Stimulated activated memory B cell treated with anti-CD40 and anti-IgM and Interleukin-4, amounts not matched to agents 10 μg/mL and 1 μg/mL and 100 μg/mL, for 72 hours (primary cell): Measurements from ENCODE around the gene PIK3C3.
"Not testable (repeated sequence)": the region's sequence is repeated elsewhere in the genome, so short reads cannot be mapped to it uniquely, and the experiment has no call there.

Source experiments
- ATAC-seq: fragments of 150-1000 bp; cut with Tn5 transposase; 2 replicates; pipeline ENCODE4 v1.10.0; 2021
- H3K27ac Mint-ChIP-seq: one replicate; pipeline ENCODE4 v1.8.0; 2022; ENCODE audit warnings: mild to moderate bottlenecking, mixed read lengths
- H3K27me3 Mint-ChIP-seq: one replicate; pipeline ENCODE4 v1.8.0; 2022; ENCODE audit warnings: mixed read lengths
- H3K36me3 Mint-ChIP-seq: one replicate; pipeline ENCODE4 v1.8.0; 2022; ENCODE audit warnings: mixed read lengths
- H3K4me1 Mint-ChIP-seq: one replicate; pipeline ENCODE4 v1.8.0; 2022; ENCODE audit warnings: mixed read lengths
- H3K4me3 Mint-ChIP-seq: one replicate; pipeline ENCODE4 v1.8.0; 2022; ENCODE audit warnings: mild to moderate bottlenecking, moderate library complexity, mixed read lengths
- H3K9me3 Mint-ChIP-seq: one replicate; pipeline ENCODE4 v1.8.0; 2022; ENCODE audit warnings: mixed read lengths

Gene PIK3C3

DNA sequence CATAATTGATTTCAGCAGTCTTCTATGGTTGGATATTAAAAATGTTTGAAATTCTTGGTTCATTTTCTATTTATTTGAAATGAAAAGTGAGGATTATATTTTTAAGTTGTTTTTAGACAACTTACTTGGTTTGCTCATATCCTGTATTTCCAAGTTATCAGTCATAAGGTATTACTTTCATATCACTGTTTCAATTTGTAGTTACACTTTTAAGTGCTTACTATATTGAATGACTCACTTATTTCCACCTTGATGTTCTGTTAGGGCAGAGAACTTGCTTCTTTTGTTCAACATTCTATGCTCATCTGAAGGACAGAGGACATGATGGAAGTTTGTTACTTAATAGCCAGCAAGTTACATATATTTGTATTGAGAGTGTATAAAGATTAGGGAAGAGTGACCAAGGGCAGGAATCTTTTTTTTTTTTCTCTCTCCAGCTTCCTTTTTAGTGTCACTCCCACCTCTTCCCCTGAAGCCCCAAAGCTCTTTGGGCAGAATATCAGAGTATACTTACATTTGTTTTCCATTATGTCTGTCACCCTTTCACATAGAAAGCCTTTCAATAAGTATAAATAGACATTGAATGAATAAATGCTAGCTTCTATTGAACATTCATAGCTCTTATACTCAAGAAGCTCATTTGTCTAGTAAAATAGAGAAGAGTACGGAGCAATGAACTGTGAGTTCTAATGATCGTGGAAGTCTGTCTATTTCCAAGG, 28.1 kb downstream of the PIK3C3 start:
- H3K4me3 Mint-ChIP-seq, result no peak overlapping the region
- H3K27ac Mint-ChIP-seq, result peak overlapping the region; percentile 27
- peaks cover 6% of the 10 kb centered on the region for H3K36me3 Mint-ChIP-seq
- peak; percentile 53 for ATAC-seq
- H3K4me1 Mint-ChIP-seq, result no peaks in the 10 kb centered on the region
- H3K27me3 Mint-ChIP-seq, result no peaks in the 10 kb centered on the region
- H3K9me3 Mint-ChIP-seq, result no peaks in the 10 kb centered on the region

DNA sequence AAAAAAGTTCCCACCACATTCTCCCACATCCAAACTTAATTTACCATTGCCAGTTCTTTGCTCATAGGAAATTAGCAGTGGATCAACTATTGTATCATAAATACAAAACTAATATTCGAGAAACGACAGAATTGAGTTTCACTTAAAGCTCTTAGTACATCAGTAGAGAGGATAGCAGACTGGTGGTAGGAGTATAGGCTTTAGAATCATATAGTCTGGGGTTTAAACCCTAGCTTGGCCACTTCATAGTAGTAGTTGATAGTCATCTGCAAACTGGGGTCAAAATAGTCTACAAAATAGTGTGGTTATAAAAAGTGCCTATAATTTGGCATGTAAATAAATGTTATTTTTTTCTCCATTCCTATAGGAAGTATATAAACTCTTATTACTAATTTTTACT, 30.9 kb downstream of the PIK3C3 start:
- Mint-ChIP-seq H3K4me1 (no peaks in the 10 kb centered on the region), H3K27ac (no peak overlapping the region), H3K36me3 (peaks cover 11% of the 10 kb centered on the region), H3K27me3 (no peaks in the 10 kb centered on the region), H3K9me3 (no peaks in the 10 kb centered on the region), H3K4me3 (no peak overlapping the region)
- ATAC-seq, result no peak

DNA sequence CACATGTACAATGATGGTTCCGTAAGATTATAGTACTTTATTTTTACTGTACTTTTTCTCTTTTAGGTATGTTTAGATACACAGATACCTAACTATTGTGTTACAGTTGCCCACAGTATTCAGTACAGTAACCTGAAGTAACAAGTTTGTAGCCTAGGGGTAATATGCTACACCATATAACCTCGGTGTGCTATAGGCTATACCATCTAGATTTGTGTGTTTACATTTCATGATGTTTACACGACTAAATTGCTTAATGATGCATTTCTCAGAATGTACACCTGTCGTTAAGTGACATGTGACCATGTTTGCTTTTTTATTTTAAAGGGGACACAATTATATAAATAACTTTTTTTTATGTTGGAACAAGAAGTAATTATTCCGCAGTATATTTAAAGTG, 34.5 kb downstream of the PIK3C3 start:
- ATAC-seq, result no peak
- Mint-ChIP-seq H3K9me3 (no peaks in the 10 kb centered on the region), H3K4me1 (no peaks in the 10 kb centered on the region), H3K27ac (no peak overlapping the region), H3K27me3 (no peaks in the 10 kb centered on the region), H3K4me3 (no peak overlapping the region), H3K36me3 (peaks cover 24% of the 10 kb centered on the region)

DNA sequence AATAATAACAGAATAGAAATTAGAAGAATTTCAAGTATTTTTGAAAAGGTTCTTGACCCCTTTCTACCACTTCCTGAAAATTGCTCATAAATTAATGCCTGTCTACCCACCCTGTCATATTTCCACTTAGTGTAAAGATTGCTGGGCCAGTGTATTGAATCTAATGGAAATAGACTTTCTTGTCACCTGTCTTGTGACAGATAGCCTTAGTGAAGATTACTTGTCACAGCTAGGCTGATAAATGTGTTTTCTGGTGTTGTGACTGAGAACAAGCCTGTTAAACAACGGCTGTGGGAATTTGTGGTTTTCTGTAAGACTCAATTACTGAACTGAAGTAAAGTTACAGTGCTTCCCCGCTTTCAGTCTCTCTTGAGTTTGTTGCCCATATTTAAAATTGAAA, 37.0 kb downstream of the PIK3C3 start:
- H3K9me3 Mint-ChIP-seq, result no peaks in the 10 kb centered on the region
- no peaks in the 10 kb centered on the region for H3K27me3 Mint-ChIP-seq
- H3K4me1 Mint-ChIP-seq, result no peaks in the 10 kb centered on the region
- H3K27ac Mint-ChIP-seq, result no peak overlapping the region
- ATAC-seq, result no peak
- no peak overlapping the region for H3K4me3 Mint-ChIP-seq
- peaks cover 34% of the 10 kb centered on the region for H3K36me3 Mint-ChIP-seq

DNA sequence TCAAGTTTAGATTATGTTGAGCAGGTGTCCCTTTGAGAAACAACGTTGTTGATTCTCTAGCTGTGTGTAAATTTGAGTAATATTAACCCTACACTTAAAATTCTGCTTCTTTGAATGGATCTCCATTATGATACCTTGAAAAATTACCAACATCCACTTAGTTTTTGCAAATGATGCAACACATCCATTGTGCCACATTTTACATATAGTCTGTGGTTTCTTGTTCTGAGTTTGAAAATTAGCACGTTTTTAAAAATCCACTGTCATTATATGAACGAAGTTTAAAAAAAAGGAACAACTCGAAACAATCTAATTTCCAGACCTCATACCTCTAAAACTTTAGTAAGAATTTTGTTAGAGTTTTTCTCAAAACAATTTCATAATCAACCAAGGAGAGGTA, 37.7 kb downstream of the PIK3C3 start:
- Mint-ChIP-seq H3K27ac (no peak overlapping the region), H3K36me3 (peaks cover 40% of the 10 kb centered on the region), H3K9me3 (no peaks in the 10 kb centered on the region), H3K4me1 (no peaks in the 10 kb centered on the region), H3K27me3 (no peaks in the 10 kb centered on the region), H3K4me3 (no peak overlapping the region)
- no peak for ATAC-seq

DNA sequence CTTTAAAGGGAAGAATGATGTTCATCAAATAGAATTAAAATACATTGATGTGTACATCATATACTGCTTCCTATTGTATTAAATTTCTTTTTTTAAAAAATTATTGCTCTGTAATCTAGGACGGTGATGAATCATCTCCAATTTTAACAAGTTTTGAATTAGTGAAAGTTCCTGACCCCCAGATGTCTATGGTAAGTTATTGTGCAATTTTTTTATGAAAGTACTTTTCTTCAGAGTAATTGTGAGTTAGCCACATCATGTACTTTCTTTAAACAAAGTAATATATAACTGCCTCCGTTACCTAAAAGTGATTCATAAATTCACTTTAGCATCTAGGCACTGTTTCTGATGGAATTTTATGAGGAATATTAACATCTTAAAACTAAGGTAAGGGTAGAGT, 38.1 kb downstream of the PIK3C3 start:
- Mint-ChIP-seq H3K36me3 (peaks cover 45% of the 10 kb centered on the region), H3K27ac (no peak overlapping the region), H3K4me3 (no peak overlapping the region), H3K9me3 (no peaks in the 10 kb centered on the region), H3K27me3 (no peaks in the 10 kb centered on the region), H3K4me1 (no peaks in the 10 kb centered on the region)
- ATAC-seq, result no peak

DNA sequence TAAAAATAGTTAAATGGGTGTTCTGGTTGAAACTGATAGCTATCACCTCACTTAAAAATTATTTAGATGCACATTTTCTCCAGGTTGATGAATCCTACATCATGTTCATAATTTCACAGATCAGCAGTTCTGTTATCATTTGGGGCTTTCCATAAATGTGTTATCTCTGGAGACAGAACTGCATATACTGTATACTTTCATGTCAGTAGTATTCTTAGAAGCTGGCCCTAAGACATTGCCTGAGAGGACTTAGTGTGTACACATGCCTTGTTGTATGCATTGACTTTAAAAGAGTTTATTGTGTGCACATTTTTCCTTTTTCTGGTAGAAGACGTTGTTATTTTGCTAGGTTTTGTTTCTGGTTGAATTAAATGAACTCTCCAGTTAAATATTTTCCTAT, 41.0 kb downstream of the PIK3C3 start:
- Mint-ChIP-seq H3K4me3 (no peak overlapping the region), H3K27me3 (no peaks in the 10 kb centered on the region), H3K27ac (no peak overlapping the region), H3K36me3 (peaks cover 62% of the 10 kb centered on the region), H3K4me1 (no peaks in the 10 kb centered on the region), H3K9me3 (no peaks in the 10 kb centered on the region)
- ATAC-seq, result no peak

DNA sequence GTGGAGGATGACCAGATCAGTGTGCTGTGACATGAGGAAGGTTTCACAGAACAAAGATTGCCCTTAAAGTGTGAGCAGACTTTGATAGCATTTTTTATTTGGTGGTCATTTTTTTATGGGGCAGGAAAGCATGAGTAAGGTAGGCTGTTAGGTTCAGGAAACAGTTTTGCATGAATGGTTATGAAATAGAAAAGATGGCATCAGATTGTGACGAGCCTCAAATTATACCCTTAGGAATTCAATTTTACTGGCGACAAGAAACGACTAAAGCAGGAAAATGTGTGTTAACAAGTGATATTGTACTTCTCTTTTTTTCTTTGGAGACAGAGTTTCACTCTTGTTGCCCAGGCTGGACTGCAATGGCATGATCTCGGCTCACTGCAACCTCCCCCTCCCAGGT, 44.7 kb downstream of the PIK3C3 start:
- H3K9me3 Mint-ChIP-seq, result no peaks in the 10 kb centered on the region
- no peak for ATAC-seq
- H3K27me3 Mint-ChIP-seq, result no peaks in the 10 kb centered on the region
- H3K36me3 Mint-ChIP-seq, result peaks cover 85% of the 10 kb centered on the region
- no peak overlapping the region for H3K4me3 Mint-ChIP-seq
- H3K27ac Mint-ChIP-seq, result no peak overlapping the region
- H3K4me1 Mint-ChIP-seq, result no peaks in the 10 kb centered on the region

DNA sequence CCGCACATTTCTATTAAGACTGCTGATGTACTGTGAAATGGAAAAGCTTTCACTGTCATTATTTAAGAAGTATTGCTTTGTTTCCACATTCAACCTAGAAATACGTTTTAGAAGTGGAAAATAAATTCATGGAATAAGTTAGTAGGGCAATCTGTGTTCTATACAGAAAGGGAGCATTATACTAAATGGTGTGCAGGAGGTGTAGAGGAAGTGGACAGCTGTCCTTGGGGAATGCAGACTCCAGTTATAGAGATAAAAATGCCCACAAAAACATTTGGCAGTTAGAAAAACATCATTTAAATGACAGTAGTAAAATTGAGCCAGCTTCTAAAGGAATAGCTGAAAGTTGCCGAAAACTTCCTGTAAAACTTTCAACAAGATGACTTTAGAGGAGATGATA, 46.8 kb downstream of the PIK3C3 start:
- Mint-ChIP-seq H3K9me3 (no peaks in the 10 kb centered on the region), H3K36me3 (peaks cover 84% of the 10 kb centered on the region), H3K27me3 (no peaks in the 10 kb centered on the region), H3K4me1 (no peaks in the 10 kb centered on the region), H3K27ac (no peak overlapping the region), H3K4me3 (no peak overlapping the region)
- ATAC-seq, result no peak

DNA sequence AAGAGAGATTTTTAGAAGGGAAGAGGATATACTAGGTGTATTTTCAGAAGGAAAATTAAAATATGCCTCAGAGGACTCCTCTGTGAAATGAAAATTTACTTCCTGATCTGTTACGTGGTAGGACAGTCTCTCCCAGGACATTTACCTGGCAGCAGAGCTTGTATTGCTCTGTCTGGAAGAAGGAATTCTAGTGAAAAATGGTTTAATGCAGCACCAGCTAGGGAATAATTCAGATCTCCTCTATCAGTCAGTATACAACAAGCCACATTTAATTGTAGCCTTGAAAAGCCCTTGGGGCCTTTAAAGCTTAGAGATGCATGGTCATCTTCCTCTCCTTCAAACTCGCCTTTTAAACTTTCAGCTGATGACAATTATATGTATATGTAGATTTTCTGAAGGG, 49.6 kb downstream of the PIK3C3 start:
- Mint-ChIP-seq H3K9me3 (no peaks in the 10 kb centered on the region), H3K27ac (no peak overlapping the region), H3K27me3 (no peaks in the 10 kb centered on the region), H3K36me3 (peaks cover 71% of the 10 kb centered on the region), H3K4me1 (no peaks in the 10 kb centered on the region), H3K4me3 (no peak overlapping the region)
- no peak for ATAC-seq

DNA sequence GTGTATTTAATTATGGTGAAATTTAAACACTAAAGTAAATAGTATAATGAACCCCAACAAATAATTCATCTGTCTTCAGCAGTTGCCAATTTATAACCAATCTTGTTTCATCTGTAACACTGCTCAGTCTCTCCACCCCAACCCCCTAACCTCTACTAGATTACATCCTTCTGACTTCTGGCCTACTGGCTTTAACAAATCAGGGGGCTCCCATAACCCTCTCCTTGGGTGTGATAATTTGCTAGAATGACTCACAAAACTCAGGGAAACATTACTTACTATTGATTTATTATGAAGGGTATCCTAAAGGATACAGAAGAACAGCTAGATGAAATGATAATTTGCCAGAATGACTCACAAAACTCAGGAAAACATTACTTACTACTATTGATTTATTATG, 50.7 kb downstream of the PIK3C3 start:
- no peaks in the 10 kb centered on the region for H3K9me3 Mint-ChIP-seq
- H3K27ac Mint-ChIP-seq, result no peak overlapping the region
- H3K4me3 Mint-ChIP-seq, result no peak overlapping the region
- H3K36me3 Mint-ChIP-seq, result peaks cover 69% of the 10 kb centered on the region
- H3K4me1 Mint-ChIP-seq, result no peaks in the 10 kb centered on the region
- no peaks in the 10 kb centered on the region for H3K27me3 Mint-ChIP-seq
- ATAC-seq, result no peak

DNA sequence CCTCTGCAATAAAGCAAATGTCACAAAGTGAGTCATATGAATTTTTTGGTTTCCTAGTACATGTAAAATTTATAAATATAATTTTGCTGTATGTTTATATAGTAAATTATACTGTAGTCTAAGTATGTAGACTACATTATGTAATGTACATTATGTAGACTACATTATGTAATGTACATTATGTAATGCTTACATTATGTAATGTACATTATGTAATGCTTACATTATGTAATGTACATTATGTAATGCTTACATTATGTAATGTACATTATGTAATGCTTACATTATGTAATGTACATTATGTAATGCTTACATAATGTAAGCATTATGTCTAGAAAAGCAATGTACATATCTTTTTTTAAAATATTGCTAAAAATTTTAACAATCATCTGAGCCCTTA, 54.4 kb downstream of the PIK3C3 start:
- H3K27ac Mint-ChIP-seq, H3K4me3 Mint-ChIP-seq, ATAC-seq, H3K9me3 Mint-ChIP-seq, H3K27me3 Mint-ChIP-seq, H3K4me1 Mint-ChIP-seq: not testable (repeated sequence)
- H3K36me3 Mint-ChIP-seq, result peaks cover 65% of the 10 kb centered on the region

DNA sequence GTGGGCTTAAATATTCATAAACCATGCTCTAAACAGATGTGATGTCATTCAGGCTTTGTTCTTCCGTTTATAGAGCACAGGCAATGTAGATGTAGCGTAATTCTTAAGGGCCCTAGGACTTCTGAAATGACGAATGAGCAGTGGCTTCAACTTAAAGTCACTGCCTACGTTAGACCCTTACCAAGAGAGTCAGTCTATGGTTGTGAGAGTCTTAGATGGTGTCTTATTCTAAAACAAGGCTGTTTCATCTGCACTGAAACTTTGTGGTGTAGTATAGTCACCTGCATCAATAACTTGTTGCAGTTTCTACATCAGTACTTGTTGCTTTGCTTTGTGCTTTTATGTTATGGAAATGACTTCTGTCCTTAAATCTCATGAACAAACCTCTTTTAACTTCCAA, 56.0 kb downstream of the PIK3C3 start:
- H3K27ac Mint-ChIP-seq, result no peak overlapping the region
- H3K36me3 Mint-ChIP-seq, result peaks cover 62% of the 10 kb centered on the region
- no peak for ATAC-seq
- no peaks in the 10 kb centered on the region for H3K9me3 Mint-ChIP-seq
- H3K4me3 Mint-ChIP-seq, result no peak overlapping the region
- no peaks in the 10 kb centered on the region for H3K27me3 Mint-ChIP-seq
- H3K4me1 Mint-ChIP-seq, result no peaks in the 10 kb centered on the region

DNA sequence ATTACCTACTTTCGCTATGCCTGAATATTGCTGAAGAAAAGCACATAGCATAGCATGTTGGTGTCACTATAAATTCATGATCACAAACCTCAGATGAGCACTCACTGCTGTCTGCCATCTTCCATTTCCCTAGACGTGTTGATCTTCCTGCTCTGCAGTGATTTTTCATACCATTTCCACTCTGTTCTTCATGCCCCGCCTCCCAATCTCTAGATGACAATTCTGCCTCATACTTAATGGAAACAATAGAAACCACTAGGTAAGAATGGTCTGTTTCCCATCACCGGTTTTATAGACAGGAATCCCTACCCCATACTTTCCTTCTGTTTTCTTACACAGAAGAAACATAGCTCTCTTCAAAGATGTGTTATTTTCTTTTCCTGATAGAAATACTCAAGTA, 63.8 kb downstream of the PIK3C3 start:
- no peak for ATAC-seq
- H3K4me3 Mint-ChIP-seq, result no peak overlapping the region
- H3K27ac Mint-ChIP-seq, result no peak overlapping the region
- no peaks in the 10 kb centered on the region for H3K9me3 Mint-ChIP-seq
- no peaks in the 10 kb centered on the region for H3K27me3 Mint-ChIP-seq
- H3K36me3 Mint-ChIP-seq, result peaks cover 45% of the 10 kb centered on the region
- H3K4me1 Mint-ChIP-seq, result no peaks in the 10 kb centered on the region

DNA sequence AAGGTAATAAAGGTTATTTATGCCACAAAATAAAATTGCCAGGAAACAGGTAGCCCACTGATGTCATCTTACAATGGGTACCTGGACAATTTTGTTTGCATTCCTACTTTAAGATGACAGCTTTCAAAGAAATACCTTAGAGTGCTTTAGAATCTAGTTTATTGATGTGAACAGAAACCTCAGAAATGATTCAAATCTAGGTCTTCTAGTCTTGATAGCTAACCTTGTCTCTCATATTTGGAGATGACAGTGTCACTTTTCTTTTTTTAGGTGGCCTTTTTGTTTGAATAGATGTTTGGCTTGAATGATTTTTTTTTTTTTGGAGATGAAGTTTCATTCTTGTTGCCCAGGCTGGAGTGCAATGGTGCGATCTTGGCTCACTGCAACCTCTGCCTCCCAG, 69.1 kb downstream of the PIK3C3 start:
- no peak for ATAC-seq
- H3K9me3 Mint-ChIP-seq, result no peaks in the 10 kb centered on the region
- no peaks in the 10 kb centered on the region for H3K27me3 Mint-ChIP-seq
- H3K4me1 Mint-ChIP-seq, result no peaks in the 10 kb centered on the region
- H3K4me3 Mint-ChIP-seq, result no peak overlapping the region
- H3K36me3 Mint-ChIP-seq, result peaks cover 18% of the 10 kb centered on the region
- no peak overlapping the region for H3K27ac Mint-ChIP-seq

DNA sequence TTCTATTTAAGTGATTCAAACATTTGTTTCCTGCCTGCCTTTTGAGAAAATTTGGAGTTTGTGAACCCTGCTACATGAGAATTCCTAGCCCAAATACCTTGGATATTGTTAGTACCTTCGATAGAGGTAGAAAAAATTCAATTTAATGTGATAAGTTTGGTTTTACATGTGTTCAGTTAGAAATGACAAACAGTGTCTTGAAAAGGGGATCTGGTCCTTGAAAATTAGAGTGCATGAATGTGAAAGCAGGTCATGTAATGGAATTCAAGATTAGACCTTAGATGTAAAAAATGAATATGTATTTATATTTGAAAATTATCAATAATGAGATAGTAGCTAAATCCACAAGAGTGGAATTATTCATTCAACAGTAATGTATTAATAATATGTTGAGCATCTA, 70.5 kb downstream of the PIK3C3 start:
- H3K4me1 Mint-ChIP-seq, result no peaks in the 10 kb centered on the region
- peak overlapping the region; percentile 25 for H3K27ac Mint-ChIP-seq
- no peak overlapping the region for H3K4me3 Mint-ChIP-seq
- no peaks in the 10 kb centered on the region for H3K9me3 Mint-ChIP-seq
- no peaks in the 10 kb centered on the region for H3K27me3 Mint-ChIP-seq
- ATAC-seq, result peak; percentile 53
- peaks cover 24% of the 10 kb centered on the region for H3K36me3 Mint-ChIP-seq
